ENCODE results near the gene DYNC1I1. TPM values are rescaled to one million over a fixed set of nuclear protein-coding genes. Genes with fewer than 3 reads are reported as not detected.

The DYNC1I1 gene
- total and polyA plus RNA-seq, 2 donors (not counting 3 experiments of a cell fraction or from before 2014, with no cell fraction given): 1.8 to 3.6 TPM

DNA sequence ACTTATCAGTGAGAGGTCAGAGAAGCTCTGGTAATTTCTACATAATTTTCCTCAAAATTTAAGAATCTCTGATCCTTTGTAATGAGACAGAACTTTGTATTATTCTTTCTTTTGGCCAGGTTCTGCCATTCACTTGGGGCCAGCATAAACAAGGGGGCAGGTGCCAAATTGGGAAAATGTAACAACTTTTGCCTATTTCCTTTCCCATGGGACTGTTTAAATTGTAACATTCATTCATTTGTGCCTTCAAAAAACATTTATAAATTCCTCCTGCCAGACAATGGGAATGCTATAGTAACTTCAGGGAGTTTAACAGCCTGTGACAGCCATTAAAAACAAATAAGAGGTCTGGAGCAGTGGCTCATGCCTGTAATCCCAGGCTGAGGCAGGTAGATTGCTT is 12.4 kb downstream of the DYNC1I1 start:
- FAIRE-seq (no peak), DNase-seq (ENCODE audit: low read depth, low spot score) (no peak)
- CTCF ChIA-PET: interaction anchor here (2.1 kb wide), 1 partner anchor 9 kb away, joined by 9 read pairs; no protein-coding TSS in a partner anchor
- no peak overlapping the region for H2AFZ ChIP-seq (ENCODE audit: low read depth, low read length)
- no TSS peak for BruUV-seq (replicated peaks)
- no peak overlapping the region for H3K27ac ChIP-seq (ENCODE audit: insufficient read depth, low read depth, low read length)
- TF ChIP-seq EZH2 (IDR thresholded peaks at IDR 0.05; ENCODE audit: borderline replicate concordance, low read depth, low read length, severe bottlenecking): no peak
- no peak for TF ChIP-seq MYC (IDR thresholded peaks at IDR 0.05; ENCODE audit: low read depth, low read length)
- TF ChIP-seq POLR2A (IDR thresholded peaks at IDR 0.05; ENCODE audit: low read depth, low read length): no peak
- TF ChIP-seq POLR2AphosphoS5 (IDR thresholded peaks at IDR 0.05; ENCODE audit: insufficient read depth, low read depth, low read length): no peak
- TF ChIP-seq FOS (IDR thresholded peaks at IDR 0.05; ENCODE audit: borderline replicate concordance, insufficient read depth, low read length): no peak
- TF ChIP-seq, protein P1, sequence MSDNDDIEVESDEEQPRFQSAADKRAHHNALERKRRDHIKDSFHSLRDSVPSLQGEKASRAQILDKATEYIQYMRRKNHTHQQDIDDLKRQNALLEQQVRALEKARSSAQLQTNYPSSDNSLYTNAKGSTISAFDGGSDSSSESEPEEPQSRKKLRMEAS (IDR thresholded peaks at IDR 0.05; ENCODE audit: insufficient read depth, insufficient read length): no peak
- TF ChIP-seq, protein P2, sequence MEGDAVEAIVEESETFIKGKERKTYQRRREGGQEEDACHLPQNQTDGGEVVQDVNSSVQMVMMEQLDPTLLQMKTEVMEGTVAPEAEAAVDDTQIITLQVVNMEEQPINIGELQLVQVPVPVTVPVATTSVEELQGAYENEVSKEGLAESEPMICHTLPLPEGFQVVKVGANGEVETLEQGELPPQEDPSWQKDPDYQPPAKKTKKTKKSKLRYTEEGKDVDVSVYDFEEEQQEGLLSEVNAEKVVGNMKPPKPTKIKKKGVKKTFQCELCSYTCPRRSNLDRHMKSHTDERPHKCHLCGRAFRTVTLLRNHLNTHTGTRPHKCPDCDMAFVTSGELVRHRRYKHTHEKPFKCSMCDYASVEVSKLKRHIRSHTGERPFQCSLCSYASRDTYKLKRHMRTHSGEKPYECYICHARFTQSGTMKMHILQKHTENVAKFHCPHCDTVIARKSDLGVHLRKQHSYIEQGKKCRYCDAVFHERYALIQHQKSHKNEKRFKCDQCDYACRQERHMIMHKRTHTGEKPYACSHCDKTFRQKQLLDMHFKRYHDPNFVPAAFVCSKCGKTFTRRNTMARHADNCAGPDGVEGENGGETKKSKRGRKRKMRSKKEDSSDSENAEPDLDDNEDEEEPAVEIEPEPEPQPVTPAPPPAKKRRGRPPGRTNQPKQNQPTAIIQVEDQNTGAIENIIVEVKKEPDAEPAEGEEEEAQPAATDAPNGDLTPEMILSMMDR (IDR thresholded peaks at IDR 0.05; ENCODE audit: extremely low read depth in 1 of 2, insufficient read depth in 1 of 2, low read depth in 1 of 2, low read length in 2 of 2): no peak
- no peak for TF ChIP-seq GATA2 (IDR thresholded peaks at IDR 0.05; ENCODE audit: insufficient read depth, insufficient read length, low read depth, low read length)
- no peak for TF ChIP-seq JUN (IDR thresholded peaks at IDR 0.05; ENCODE audit: borderline replicate concordance, insufficient read depth, insufficient read length, low read depth)
- H3K79me2 ChIP-seq (ENCODE audit: control insufficient read depth, insufficient read depth, low read length): no peaks in the 10 kb centered on the region
- no peaks in the 10 kb centered on the region for H3K36me3 ChIP-seq (ENCODE audit: control insufficient read depth in 2 of 2, extremely low read depth in 1 of 2, insufficient read depth in 2 of 2, low read length in 2 of 2)
- no peaks in the 10 kb centered on the region for H3K9me1 ChIP-seq (replicated peaks; ENCODE audit: control insufficient read depth, extremely low read depth, insufficient read depth, low read length)
- intact Hi-C loops (cut with micrococcal nuclease) (no loop called here), dilution Hi-C loops (cut with MboI; ENCODE audit: extremely low pct_ligation_motif_present, low sequenced_read_pairs) (no loop called here)
- H3K27me3 ChIP-seq (ENCODE audit: control insufficient read depth in 2 of 2, insufficient read depth in 2 of 2, low read length in 2 of 2): peaks cover 0 to 4% of the 10 kb centered on the region in 2 experiments
- H4K20me1 ChIP-seq (replicated peaks; ENCODE audit: control insufficient read depth, extremely low read depth, insufficient read depth, low read length): no peaks in the 10 kb centered on the region
- H3K9ac ChIP-seq (replicated peaks; ENCODE audit: extremely low read depth, insufficient read depth, low read length): no peak overlapping the region
- H3K9me3 ChIP-seq (replicated peaks; ENCODE audit: control insufficient read depth, insufficient read depth, low read length): no peaks in the 10 kb centered on the region
- H3K4me2 ChIP-seq (ENCODE audit: insufficient read depth, low read length): no peak overlapping the region
- no peaks in the 10 kb centered on the region for H3K4me1 ChIP-seq (ENCODE audit: control insufficient read depth, extremely low read depth, insufficient read depth, low read length)
- no peak overlapping the region for H3K4me3 ChIP-seq (replicated peaks in 1 of 3; ENCODE audit: insufficient read depth in 1 of 3, low read depth in 1 of 3, low read length in 3 of 3)
- POLR2A ChIA-PET: no interaction called here
